GM12873 (cell line): Measurements from ENCODE around the gene CYYR1.

Source experiments
- TF ChIP-seq, protein P1 (sequence below): IDR thresholded peaks from 2 replicates; pipeline ENCODE4 v1.5.1; 2012; ENCODE audit warnings: low read depth, mild to moderate bottlenecking, moderate library complexity, low read length, control low read depth; ENCODE audit not compliant: insufficient read depth; ENCODE audit errors: missing control alignments

CYYR1 gene

DNA sequence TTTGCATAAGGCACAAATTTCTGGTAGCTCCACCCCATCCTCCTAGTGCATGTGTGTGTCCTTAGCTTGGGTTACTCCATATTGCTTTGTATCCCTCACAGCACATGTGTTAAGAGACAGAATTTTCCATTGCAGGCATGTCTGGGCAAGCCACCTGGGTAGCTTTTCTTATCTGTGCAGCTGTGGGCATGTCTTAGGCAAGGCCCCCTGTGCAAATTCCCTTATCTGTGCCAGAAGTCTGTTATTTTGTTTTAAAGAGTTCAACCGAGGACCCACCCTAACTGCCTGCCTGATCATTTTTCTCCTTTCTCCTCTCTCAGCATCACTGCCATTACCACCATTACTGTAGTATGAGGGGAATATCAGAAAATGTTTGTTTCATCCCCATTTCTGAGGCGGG, 131.9 kb downstream of the CYYR1 start:
- TF ChIP-seq, protein P1, sequence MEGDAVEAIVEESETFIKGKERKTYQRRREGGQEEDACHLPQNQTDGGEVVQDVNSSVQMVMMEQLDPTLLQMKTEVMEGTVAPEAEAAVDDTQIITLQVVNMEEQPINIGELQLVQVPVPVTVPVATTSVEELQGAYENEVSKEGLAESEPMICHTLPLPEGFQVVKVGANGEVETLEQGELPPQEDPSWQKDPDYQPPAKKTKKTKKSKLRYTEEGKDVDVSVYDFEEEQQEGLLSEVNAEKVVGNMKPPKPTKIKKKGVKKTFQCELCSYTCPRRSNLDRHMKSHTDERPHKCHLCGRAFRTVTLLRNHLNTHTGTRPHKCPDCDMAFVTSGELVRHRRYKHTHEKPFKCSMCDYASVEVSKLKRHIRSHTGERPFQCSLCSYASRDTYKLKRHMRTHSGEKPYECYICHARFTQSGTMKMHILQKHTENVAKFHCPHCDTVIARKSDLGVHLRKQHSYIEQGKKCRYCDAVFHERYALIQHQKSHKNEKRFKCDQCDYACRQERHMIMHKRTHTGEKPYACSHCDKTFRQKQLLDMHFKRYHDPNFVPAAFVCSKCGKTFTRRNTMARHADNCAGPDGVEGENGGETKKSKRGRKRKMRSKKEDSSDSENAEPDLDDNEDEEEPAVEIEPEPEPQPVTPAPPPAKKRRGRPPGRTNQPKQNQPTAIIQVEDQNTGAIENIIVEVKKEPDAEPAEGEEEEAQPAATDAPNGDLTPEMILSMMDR, result no peak

DNA sequence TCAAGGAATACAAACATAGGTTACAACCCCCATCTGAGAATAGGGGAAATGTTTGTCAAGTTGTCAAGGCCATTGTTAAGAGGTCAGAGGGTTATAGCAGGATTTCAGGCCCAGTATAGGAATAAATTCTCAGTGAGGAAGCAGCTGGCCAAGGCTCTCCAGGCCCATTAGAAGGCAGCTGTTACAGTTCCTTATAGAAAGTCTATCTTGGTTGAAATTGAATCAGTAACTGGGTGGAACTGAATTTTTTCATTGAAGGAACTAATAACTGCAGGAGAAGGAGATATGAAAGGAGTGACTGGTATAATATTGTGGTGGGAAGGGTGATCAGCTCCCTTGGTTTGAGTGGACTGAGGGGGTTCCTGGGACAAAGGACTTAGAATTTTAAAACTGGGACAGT, 134.1 kb downstream of the CYYR1 start:
- TF ChIP-seq, protein P1, result no peak

DNA sequence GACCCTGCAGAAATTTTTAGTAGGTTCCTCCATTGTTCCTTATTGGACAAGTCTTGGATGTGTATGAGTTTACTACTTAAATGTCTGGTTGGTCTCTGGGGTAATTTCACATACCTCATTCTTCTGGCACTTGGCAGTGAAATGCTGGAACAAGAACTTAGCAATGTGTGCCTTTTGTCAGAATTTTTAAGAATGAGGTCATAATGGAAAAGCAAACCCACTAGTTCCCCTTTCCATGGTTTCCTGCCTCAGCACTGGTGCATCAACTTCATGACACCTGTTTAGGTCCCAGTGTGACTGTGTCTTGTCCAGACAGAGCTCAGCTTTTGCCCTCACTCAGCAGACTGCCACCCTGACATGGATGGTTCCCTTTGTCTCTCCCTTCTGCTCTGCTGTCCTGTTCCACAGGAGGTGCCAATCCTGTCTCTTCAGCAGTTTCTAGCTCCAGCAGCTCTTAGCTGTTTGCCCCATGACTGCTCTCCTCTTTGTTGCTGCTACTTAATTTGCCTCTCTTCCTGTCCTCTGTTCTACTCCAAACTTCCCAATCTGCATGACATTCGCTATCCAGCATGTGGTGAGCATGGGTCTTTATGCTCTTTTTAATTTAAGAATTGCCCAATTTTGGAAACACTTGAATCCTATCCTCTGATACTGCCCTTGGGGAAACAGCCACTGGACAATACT, 135.6 kb downstream of the CYYR1 start:
- TF ChIP-seq, protein P1, result no peak

DNA sequence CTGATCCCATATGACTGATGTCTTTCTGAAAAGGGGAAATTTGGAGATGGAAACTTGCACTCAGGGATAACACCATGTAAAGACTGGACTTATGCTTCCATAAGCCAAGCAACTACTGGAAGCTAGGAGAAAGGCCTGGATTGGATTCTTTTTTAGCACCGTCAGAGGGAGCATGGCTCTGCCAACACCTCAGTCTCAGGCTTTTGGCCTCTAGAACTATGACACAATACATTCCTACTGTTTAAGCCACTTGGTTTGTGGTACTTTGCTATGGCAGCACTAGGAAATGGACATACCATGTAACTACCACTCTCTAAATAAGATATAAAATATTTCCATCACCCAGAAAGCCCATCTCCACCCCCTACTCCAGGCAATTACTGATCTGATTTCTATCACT, 139.7 kb downstream of the CYYR1 start:
- TF ChIP-seq, protein P1, result no peak

DNA sequence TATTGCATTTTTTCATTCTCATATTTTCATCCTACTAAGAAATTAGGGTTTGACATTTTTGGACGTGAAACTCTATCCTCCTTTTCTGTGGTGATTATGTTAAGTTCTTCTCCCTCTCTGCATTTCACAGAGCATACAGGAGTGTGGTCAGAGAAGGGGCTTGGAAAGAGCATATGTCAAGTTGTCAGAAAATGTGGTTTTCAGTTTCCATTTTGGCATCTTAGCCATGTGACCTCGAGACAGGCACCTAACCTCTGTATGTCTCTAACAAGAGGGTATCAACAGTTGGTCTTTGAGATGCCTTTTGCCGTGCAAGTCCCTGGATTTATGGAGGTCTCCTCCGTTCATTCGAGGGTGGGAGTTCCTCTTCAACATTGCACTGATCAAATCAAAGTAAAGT, 140.7 kb downstream of the CYYR1 start:
- TF ChIP-seq, protein P1, result no peak

DNA sequence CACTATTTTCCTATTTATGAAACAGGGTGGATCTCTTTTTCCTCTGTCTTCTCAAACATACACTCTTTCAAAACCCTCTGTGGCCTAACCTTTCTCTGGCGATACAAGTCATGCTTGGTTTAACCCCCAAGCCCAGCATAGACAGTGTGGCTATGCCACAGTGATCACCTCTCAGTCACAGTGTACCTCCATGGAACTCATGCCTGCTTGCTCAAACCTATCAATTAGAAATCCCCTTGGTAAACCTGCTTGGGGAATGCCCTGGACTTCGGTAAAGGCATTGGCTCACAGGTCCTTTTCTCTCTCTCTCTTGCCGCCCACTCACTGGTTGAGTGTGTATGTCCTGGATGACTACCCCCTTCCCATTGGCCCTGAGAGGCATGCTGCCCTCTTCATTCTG, 147.5 kb downstream of the CYYR1 start:
- TF ChIP-seq, protein P1, result no peak

DNA sequence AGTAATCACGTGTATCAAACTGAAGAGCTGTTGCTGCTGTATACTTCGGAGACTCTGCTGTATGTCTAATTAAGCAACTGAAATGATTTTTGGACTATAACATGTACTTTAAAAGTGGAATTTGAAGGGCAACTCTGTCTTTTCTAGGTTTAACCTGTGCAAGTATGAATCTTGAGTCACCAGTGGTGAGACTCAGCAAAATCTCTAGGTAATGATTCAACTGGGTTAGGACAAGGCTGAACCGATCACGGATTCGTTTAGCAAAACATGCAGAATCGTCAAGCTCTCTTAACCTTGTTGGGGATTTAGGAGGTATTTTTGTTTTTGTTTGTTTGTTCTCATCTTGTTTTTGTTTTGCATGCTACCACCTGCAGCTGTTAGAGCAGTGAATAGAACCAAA, 149.6 kb downstream of the CYYR1 start:
- TF ChIP-seq, protein P1, result no peak

DNA sequence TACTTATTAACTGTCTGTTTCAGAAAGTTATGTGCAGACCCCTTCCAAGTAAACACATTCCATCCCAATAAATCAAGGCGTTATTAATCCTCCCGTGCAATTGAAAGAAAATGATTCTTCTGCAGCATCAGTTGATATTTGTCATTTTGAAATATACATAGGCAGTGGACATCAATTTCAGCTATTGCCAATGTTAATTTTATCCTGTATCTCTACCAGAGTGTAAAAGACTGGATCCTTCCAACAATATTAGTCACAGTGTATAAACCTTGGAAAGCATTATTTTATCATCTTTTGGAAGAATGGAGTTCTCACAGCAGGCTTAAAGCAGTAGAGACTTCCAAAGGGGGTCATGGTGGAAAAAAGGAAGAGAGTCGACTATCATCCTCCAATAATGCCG, 150.4 kb downstream of the CYYR1 start:
- TF ChIP-seq, protein P1, result no peak
